Caco-2 (cell line): Measurements from ENCODE around the gene RASGEF1B. TPM values are rescaled to one million over a fixed set of nuclear protein-coding genes. Genes with fewer than 3 reads are reported as not detected.

Experiments used
- BruUV-seq: library from RNA; stranded (reverse); fragments of 400-500 nt; replicated peaks from 2 replicates; lab custom pipeline; 2021; lab: Mats Ljungman, UMichigan
- CTCF ChIA-PET: fragments of 300-600 bp; sonication (Branson Sonifier 250); formaldehyde crosslinking; loops from one replicate; lab custom pipeline; 2022; ENCODE audit warnings: antibody characterized with exemption; lab: Charles Lee
- POLR2A ChIA-PET: fragments of 300-600 bp; sonication (Branson Sonifier 250); formaldehyde crosslinking; loops from one replicate; lab custom pipeline; 2022; ENCODE audit warnings: antibody characterized with exemption; lab: Charles Lee
- DNase-seq, 2 experiments: peaks; one replicate each; pipeline versions ENCODE4 v3.0.0 to v3.0.0-alpha.2; 2020 to 2022
- H3K27me3 ChIP-seq: replicated peaks from 2 replicates; pipeline ENCODE4 v1.6.0; 2011; ENCODE audit warnings: low read length; ENCODE audit not compliant: control insufficient read depth, insufficient read depth
- H3K36me3 ChIP-seq: 2 replicates; pipeline ENCODE4 v1.5.1; 2011; ENCODE audit warnings: low read length; ENCODE audit not compliant: control insufficient read depth, insufficient read depth
- H3K4me1 ChIP-seq: fragments of 250-450 bp; sonication (Bioruptor Pico); 2 replicates; pipeline ENCODE4 v1.5.1; 2020; ENCODE audit warnings: mild to moderate bottlenecking
- H3K4me3 ChIP-seq: 2 replicates; pipeline ENCODE4 v1.5.1; 2011; ENCODE audit warnings: low read depth, mild to moderate bottlenecking, control low read depth, low read length
- H3K9me3 ChIP-seq: fragments of 250-450 bp; sonication (Bioruptor Pico); 2 replicates; pipeline ENCODE4 v1.5.1; 2020; ENCODE audit warnings: mild to moderate bottlenecking, moderate library complexity
- H3K27ac Mint-ChIP-seq: one replicate; pipeline ENCODE4 v1.8.0; 2022; ENCODE audit warnings: mixed read lengths; ENCODE audit not compliant: unreplicated experiment
- H3K27me3 Mint-ChIP-seq: one replicate; pipeline ENCODE4 v1.8.0; 2022; ENCODE audit warnings: mixed read lengths; ENCODE audit not compliant: insufficient read depth, unreplicated experiment
- H3K36me3 Mint-ChIP-seq: one replicate; pipeline ENCODE4 v1.8.0; 2022; ENCODE audit warnings: mild to moderate bottlenecking, mixed read lengths; ENCODE audit not compliant: insufficient read depth, unreplicated experiment
- H3K4me1 Mint-ChIP-seq: one replicate; pipeline ENCODE4 v1.8.0; 2022; ENCODE audit warnings: low read depth, mixed read lengths; ENCODE audit not compliant: unreplicated experiment
- H3K4me3 Mint-ChIP-seq: one replicate; pipeline ENCODE4 v1.8.0; 2022; ENCODE audit warnings: mild to moderate bottlenecking, moderate library complexity, mixed read lengths; ENCODE audit not compliant: unreplicated experiment
- H3K9me3 Mint-ChIP-seq: one replicate; pipeline ENCODE4 v1.8.0; 2022; ENCODE audit warnings: mixed read lengths; ENCODE audit not compliant: unreplicated experiment
- CTCF ChIP-seq, 2 experiments: fragments of 200-600 bp in 1 of 2; IDR thresholded peaks; 1 replicate in 1 of 2; 2 replicates in 1 of 2; pipeline versions ENCODE4 v1.5.1 to v1.8.0; 2011 to 2022; ENCODE audit warnings: antibody characterized with exemption in 1 of 2, control low read depth in 1 of 2, inconsistent platforms in 1 of 2, low read depth in 1 of 2, low read length in 1 of 2, mild to moderate bottlenecking in 1 of 2, moderate library complexity in 1 of 2; ENCODE audit not compliant: insufficient read depth in 1 of 2, severe bottlenecking in 1 of 2, unreplicated experiment in 1 of 2
- intact Hi-C: fragments of 100-400 bp; cut with micrococcal nuclease; formaldehyde crosslinking; loops from one replicate; pipeline ENCODE4 v1.10.0; 2022; ENCODE audit not compliant: unreplicated experiment
- total RNA-seq: library from RNA; stranded (reverse); gene quantifications from 2 replicates; pipeline ENCODE4 v1.2.3, GENCODE V29; 2022

RASGEF1B gene
- total RNA-seq, 1 experiment from 2014 or later: 32.3 TPM

DNA sequence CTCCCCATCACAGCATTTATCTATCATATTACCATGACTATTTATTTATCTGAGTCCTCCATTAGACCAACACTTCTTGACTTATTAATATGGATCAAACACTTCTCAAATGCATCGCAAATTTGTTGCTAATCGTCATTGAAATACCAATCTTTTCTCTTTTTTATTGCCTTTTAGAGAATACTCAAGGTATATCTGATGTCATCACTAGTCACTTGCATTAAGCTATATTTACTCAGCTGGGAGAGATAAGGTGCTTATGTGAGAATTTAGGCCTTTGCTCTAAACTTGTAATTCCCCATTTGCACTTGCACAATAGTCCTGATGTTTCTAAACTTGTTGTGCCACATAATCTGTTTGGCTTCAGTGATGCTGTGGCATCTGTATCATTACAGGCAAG, 95.0 kb downstream of the RASGEF1B start:
- Mint-ChIP-seq H3K4me1 (peaks cover 14% of the 10 kb centered on the region), H3K27me3 (no peaks in the 10 kb centered on the region), H3K27ac (peak overlapping the region; percentile 26), H3K36me3 (no peaks in the 10 kb centered on the region), H3K4me3 (no peak overlapping the region), H3K9me3 (no peaks in the 10 kb centered on the region)
- Histone ChIP-seq H3K4me1 (peaks cover 29% of the 10 kb centered on the region), H3K27me3 (no peaks in the 10 kb centered on the region), H3K9me3 (no peaks in the 10 kb centered on the region), H3K4me3 (no peak overlapping the region), H3K36me3 (no peaks in the 10 kb centered on the region)
- peak in 1 of 2 experiments; percentile 26 for DNase-seq
- TF ChIP-seq CTCF (IDR thresholded peaks at IDR 0.05; ENCODE audit: insufficient read depth in 1 of 2, low read depth in 1 of 2, low read length in 1 of 2, severe bottlenecking in 1 of 2, unreplicated experiment in 1 of 2): no peak
- POLR2A ChIA-PET: no interaction called here
- CTCF ChIA-PET: interaction anchor here (1.0 kb wide), 1 partner anchor 293 kb away, joined by 3 read pairs; no protein-coding TSS in a partner anchor
- intact Hi-C loops: no loop called here
- BruUV-seq: no TSS peak
